Uterus (tissue), 2 donors: ENCODE measurements around the gene RPL10.

Experiments
- CTCF ChIP-seq, 4 experiments: fragments of 200-600 bp in 2 of 4; fragments of 450-650 bp in 2 of 4; sonication (generic) in 2 of 4; IDR thresholded peaks; one replicate each; pipeline ENCODE4 v1.5.1; 2016 to 2019; ENCODE audit warnings: antibody characterized with exemption in 4 of 4, mild to moderate bottlenecking in 2 of 4, moderate library complexity in 1 of 4
- POLR2A ChIP-seq, 2 donors: fragments of 450-650 bp; IDR thresholded peaks; one replicate each; pipeline ENCODE4 v1.6.1; 2016; ENCODE audit warnings: antibody characterized with exemption in 2 of 2, mild to moderate bottlenecking in 1 of 2, moderate library complexity in 1 of 2

- TF ChIP-seq CTCF (IDR thresholded peaks at IDR 0.05) = no peak
- no peak for TF ChIP-seq POLR2A (IDR thresholded peaks at IDR 0.05)
These were observed 41.6 kb upstream of the RPL10 start for GRCh38 chrX:154356596-154356995.
